Heart left ventricle (tissue), 13 donors: ENCODE data around the gene KCNH3.

Experiments used
- CTCF ChIP-seq, 12 donors: fragments of 200-600 bp; sonication (generic) in 4 of 12; IDR thresholded peaks; one replicate each; pipeline versions ENCODE4 v1.5.0 to v1.8.0; 2018 to 2022; ENCODE audit warnings: antibody characterized with exemption in 12 of 12, mild to moderate bottlenecking in 5 of 12
- POLR2A ChIP-seq, 2 donors: fragments of 450-650 bp; IDR thresholded peaks; one replicate each; pipeline ENCODE4 v1.6.1; 2017; ENCODE audit warnings: antibody characterized with exemption in 2 of 2, mild to moderate bottlenecking in 2 of 2, moderate library complexity in 2 of 2
- donor health status: ischemic (EF 13 %, LVEDD 7.1; RV severe dilation, severe dysfunction).
- donor health status: DM: no; HTN: yes; CAD: no.
- donor health status: DM: no; HTN: no; CAD: no.
- donor health status: ischemic (EF 25% LVEDD 6.9; RV normal size, moderate dysfunction).
- donor health status: ischemic (EF 25% LVEDD 5.7; RV mildly dilated, moderate dysfunction).
- donor health status: ischemic (EF 35%, LVEDD 5.7; RV mildly dilated, moderate dysfunction).
- donor health status: nonischemic (EF 11% LVEDD 7.7; RV severe dilation, severe dysfunction).
- donor health status: DM: yes; HTN: yes; CAD: no.
- donor health status: PGD.
- donor health status: ischemic (EF 29% LVEDD 5.4; RV normal size, mild dysfunction).
- donor health status: nonischemic (EF 23%, LVEDD 6.1; RV moderate dilation, normal function).

GRCh38 chr12:49503674-49504180, 35.1 kb upstream of the KCNH3 start:
- no peak for TF ChIP-seq CTCF (IDR thresholded peaks at IDR 0.05)
- no peak for TF ChIP-seq POLR2A (IDR thresholded peaks at IDR 0.05)
